UCSD-AML1 (cell line): ENCODE results near the gene CACNA1D.

Experiments used
- DNase-seq: peaks from one replicate; lab custom pipeline; 2025; ENCODE audit not compliant: unreplicated experiment; lab: John Stamatoyannopoulos, UW

The CACNA1D gene

GRCh38 chr3:53677413-53677812, 183.0 kb downstream of the CACNA1D start:
- DNase-seq, result no peak

- DNase-seq, result no peak
Measured at GRCh38 chr3:53680028-53680427, 185.6 kb downstream of the CACNA1D start.

- no peak for DNase-seq
Measured at GRCh38 chr3:53682807-53683206, 188.4 kb downstream of the CACNA1D start.

GRCh38 chr3:53688066-53688465, 193.7 kb downstream of the CACNA1D start:
- DNase-seq, result no peak

GRCh38 chr3:53688989-53689388, 194.6 kb downstream of the CACNA1D start:
- no peak for DNase-seq

- no peak for DNase-seq
Measured at GRCh38 chr3:53689681-53690080, 195.3 kb downstream of the CACNA1D start.

GRCh38 chr3:53690521-53690920, 196.1 kb downstream of the CACNA1D start:
- no peak for DNase-seq

GRCh38 chr3:53691349-53691748, 196.9 kb downstream of the CACNA1D start:
- DNase-seq, result no peak

- no peak for DNase-seq
Measured at GRCh38 chr3:53691885-53692284, 197.5 kb downstream of the CACNA1D start.

- no peak for DNase-seq
Measured at GRCh38 chr3:53693451-53693850, 199.0 kb downstream of the CACNA1D start.

- no peak for DNase-seq
Measured at GRCh38 chr3:53694046-53694445, 199.6 kb downstream of the CACNA1D start.

- DNase-seq, result no peak
Measured at GRCh38 chr3:53694666-53695323, 200.4 kb downstream of the CACNA1D start.

- DNase-seq, result no peak
Measured at GRCh38 chr3:53695324-53695690, 200.9 kb downstream of the CACNA1D start.

GRCh38 chr3:53696401-53697172, 202.2 kb downstream of the CACNA1D start:
- no peak for DNase-seq

- DNase-seq, result no peak
Measured at GRCh38 chr3:53700441-53700840, 206.0 kb downstream of the CACNA1D start.

GRCh38 chr3:53702776-53703530, 208.5 kb downstream of the CACNA1D start:
- DNase-seq, result no peak

- no peak for DNase-seq
Measured at GRCh38 chr3:53703630-53704362, 209.4 kb downstream of the CACNA1D start.

GRCh38 chr3:53704363-53704725, 209.9 kb downstream of the CACNA1D start:
- DNase-seq, result no peak

GRCh38 chr3:53705024-53705745, 210.8 kb downstream of the CACNA1D start:
- DNase-seq, result no peak

GRCh38 chr3:53705774-53706173, 211.4 kb downstream of the CACNA1D start:
- no peak for DNase-seq

- DNase-seq, result no peak
Measured at GRCh38 chr3:53707222-53707621, 212.8 kb downstream of the CACNA1D start.
